ENCODE data around the gene SLC25A11.

The SLC25A11 gene, protein sequence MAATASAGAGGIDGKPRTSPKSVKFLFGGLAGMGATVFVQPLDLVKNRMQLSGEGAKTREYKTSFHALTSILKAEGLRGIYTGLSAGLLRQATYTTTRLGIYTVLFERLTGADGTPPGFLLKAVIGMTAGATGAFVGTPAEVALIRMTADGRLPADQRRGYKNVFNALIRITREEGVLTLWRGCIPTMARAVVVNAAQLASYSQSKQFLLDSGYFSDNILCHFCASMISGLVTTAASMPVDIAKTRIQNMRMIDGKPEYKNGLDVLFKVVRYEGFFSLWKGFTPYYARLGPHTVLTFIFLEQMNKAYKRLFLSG

DNA sequence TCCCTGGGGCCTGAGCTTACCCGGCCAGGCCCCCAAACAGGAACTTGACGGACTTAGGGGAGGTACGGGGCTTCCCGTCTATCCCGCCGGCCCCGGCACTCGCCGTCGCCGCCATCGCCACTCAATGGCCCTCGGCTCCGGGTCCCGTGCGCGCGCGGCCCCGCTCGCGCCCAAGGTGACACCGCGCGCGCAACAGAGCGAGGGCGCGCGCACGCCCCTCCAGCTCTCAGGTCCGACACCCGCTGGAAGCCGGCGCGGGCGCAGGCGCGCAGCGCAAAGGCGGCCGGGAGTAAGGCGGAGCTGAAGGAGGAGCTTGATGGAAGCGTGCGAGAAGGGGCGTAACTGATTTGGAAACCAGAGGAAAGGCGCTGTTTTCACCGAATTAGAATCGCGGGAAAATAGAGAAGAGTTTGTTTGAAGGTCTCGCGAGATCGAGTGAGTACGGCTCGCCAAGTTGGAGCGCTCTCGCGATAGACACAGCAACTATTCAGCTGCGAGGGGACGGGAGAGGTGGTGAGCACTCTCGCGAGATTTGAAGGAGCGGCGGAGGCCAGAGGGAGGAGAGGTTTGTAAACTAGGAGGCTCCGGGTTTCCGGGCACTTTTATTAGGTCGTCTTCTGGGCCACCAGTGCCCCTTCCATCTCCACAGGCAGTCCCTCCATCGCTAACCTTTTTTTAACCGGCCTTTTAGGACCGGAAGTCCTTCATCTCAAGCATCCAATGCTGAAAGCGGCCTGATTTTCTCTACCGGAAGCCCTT, at the start of gene SLC25A11, which contains the start of gene RNF167:
SLC25A11 (minus strand) TSS at position 251 of the 759 bp plus-strand sequence; CDS start at position 115, 136 bp downstream.
RNF167 (plus strand) TSS at position 473 of the 759 bp plus-strand sequence. CDS start 642 bp downstream, outside the sequence.
- Histone ChIP-seq H3K27me3 (ENCODE audit: control insufficient read depth, insufficient read depth, low read length) (no peaks in the 10 kb centered on the region), H3K4me3 (ENCODE audit: low read length) (peak within 1 kb of the TSS; percentile 63), H3K9me3 (ENCODE audit: control insufficient read depth, low read depth, low read length) (no peaks in the 10 kb centered on the region), H3K9ac (ENCODE audit: low read length) (peak within 1 kb of the TSS; percentile 93), H3K4me1 (ENCODE audit: control insufficient read depth, low read depth, low read length) (peaks cover 11% of the 10 kb centered on the region), H3K36me3 (ENCODE audit: control insufficient read depth, low read depth, low read length) (peaks cover 37% of the 10 kb centered on the region), H3K27ac (ENCODE audit: low read length) (peak within 1 kb of the TSS; percentile 70)

DNA sequence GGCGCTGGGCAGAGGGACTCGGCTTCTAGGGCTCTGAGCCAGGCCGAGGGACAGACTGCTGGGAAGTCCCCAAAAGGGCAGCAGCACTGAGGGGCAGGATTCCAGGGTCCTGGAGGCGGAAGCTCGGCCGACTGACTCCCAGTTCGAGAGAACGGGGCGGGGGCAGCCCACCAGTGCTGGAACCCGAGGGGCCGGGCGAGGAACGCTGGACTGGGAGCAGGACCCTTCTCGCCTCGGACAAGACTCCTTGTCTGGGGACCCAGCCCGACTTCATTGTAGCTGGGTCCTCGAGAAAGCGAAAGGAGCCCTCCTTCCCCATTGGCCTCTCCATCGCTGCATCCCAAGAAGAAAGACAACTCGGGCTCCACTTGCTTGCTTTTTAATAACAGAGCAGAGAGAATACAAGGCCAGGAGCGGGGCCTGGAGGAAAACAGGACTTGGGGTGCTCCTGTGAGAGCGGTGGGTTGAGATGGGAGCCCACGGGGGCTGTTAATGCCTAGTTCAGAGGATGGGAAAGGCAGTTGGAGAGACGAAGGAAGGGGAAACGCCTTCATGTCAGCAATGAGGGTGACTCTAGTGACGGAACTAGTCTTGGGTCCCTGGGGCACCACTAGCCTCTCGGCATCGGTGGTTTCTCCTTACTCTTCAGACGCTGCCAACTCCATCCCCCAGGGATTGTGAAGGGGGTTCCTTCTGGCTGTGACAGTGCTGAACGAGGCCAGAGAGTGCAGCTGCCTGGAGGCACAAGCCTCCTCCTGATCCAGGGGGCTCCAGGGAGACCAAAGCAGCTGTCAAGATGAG, 48.1 kb upstream of the SLC25A11 start:
- Histone ChIP-seq H3K36me3 (ENCODE audit: control insufficient read depth, low read depth, low read length) (no peaks in the 10 kb centered on the region), H3K9me3 (ENCODE audit: control insufficient read depth, low read depth, low read length) (no peaks in the 10 kb centered on the region), H3K4me1 (ENCODE audit: control insufficient read depth, low read depth, low read length) (peaks cover 6% of the 10 kb centered on the region), H3K9ac (ENCODE audit: low read length) (no peak overlapping the region), H3K4me3 (ENCODE audit: low read length) (peak overlapping the region; percentile 64), H3K27ac (ENCODE audit: low read length) (no peak overlapping the region), H3K27me3 (ENCODE audit: control insufficient read depth, insufficient read depth, low read length) (peaks cover 30% of the 10 kb centered on the region)

DNA sequence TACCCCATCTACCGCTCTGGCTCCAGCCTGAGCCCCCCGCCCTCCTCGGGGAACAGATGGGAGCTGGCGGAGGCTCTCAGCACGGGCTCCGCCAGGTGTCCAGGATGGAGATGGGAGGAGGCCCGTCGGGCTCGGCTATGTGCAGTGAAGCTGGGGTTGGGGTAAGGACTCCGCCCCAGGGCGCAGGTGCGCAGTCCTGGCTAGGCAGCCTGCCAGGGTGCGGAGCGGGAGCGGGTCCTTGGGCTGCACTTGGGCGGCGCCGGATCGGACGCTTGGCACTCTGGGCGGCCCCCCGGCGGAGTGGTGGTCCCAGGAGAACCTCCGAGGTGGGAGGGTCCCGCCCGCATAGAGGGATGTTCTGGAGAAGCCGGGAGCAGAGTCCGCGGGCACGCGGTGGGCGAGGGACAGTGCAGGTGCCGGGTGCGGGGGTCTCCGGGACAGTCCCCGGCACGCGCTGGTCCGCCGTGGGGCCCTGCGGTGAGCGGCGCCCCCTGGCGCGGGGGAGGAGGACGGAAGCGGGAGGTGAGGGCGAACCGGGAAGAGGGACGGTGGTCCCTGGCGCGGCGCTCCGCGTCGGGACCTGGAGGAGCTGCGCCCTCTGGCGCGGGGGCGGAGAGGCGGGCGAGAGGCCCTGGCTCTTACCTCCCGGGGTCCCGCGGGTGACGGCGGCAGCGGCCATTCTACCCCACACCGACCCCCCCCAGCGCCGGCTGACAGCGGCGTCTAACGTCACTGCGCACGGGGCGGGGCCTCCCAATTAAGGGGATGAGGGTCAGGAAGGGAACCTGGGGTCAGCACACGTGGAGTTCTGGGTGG, 47.3 kb upstream of the SLC25A11 start, which contains the start of gene CAMTA2:
CAMTA2 (minus strand) TSS at position 725 of the 816 bp plus-strand sequence. CDS start 1,453 bp downstream, outside the sequence.
- H3K9ac ChIP-seq (ENCODE audit: low read length), result no peak within 1 kb of the TSS
- peak within 1 kb of the TSS; percentile 64 for H3K4me3 ChIP-seq (ENCODE audit: low read length)
- no peaks in the 10 kb centered on the region for H3K36me3 ChIP-seq (ENCODE audit: control insufficient read depth, low read depth, low read length)
- H3K27ac ChIP-seq (ENCODE audit: low read length), result no peak within 1 kb of the TSS
- peaks cover 34% of the 10 kb centered on the region for H3K27me3 ChIP-seq (ENCODE audit: control insufficient read depth, insufficient read depth, low read length)
- H3K9me3 ChIP-seq (ENCODE audit: control insufficient read depth, low read depth, low read length), result no peaks in the 10 kb centered on the region
- peaks cover 6% of the 10 kb centered on the region for H3K4me1 ChIP-seq (ENCODE audit: control insufficient read depth, low read depth, low read length)

DNA sequence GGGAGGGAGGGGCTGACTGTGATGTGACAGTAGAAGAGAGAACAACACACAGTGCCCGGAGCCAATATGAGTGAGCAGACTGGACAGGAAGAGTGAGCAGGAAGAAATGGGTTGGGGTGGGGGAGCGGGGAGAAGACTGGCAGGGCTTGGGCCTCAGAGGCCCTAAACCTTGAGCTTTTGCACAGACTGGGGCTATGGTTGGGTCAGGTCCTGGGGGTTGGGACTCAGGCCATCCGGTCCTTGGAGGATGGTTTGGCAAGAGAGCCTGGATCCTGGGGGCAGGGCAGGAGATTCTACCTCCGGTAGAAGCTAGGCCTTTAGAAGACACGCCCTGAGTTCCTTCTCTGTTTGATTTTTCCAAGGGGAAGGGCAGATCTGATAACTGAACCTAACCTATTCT, 46.6 kb upstream of the SLC25A11 start:
- no peak overlapping the region for H3K27ac ChIP-seq (ENCODE audit: low read length)
- peaks cover 34% of the 10 kb centered on the region for H3K27me3 ChIP-seq (ENCODE audit: control insufficient read depth, insufficient read depth, low read length)
- no peak overlapping the region for H3K9ac ChIP-seq (ENCODE audit: low read length)
- H3K4me3 ChIP-seq (ENCODE audit: low read length), result peak overlapping the region; percentile 64
- H3K36me3 ChIP-seq (ENCODE audit: control insufficient read depth, low read depth, low read length), result no peaks in the 10 kb centered on the region
- no peaks in the 10 kb centered on the region for H3K9me3 ChIP-seq (ENCODE audit: control insufficient read depth, low read depth, low read length)
- H3K4me1 ChIP-seq (ENCODE audit: control insufficient read depth, low read depth, low read length), result peaks cover 6% of the 10 kb centered on the region

DNA sequence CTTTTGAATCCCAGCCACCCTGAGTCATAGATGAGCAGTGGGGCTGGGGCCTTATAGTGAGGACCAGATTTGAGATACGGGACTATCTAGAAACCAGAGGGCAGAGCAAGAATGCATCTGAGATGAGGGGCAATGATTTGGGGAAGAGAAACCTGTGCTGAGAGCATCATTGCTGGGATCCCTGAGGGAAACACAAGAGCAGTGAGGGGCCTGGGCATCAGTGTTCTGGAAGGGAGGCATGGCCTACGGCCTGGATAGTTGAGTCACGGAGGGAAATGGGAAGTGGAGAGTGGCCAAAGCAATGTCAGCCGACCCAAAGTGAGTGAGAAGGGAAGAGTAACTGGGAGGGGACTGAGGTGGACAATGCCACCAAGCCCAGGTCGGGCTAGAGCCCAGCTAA, 42.5 kb upstream of the SLC25A11 start:
- H3K27ac ChIP-seq (ENCODE audit: low read length), result no peak overlapping the region
- no peak overlapping the region for H3K4me3 ChIP-seq (ENCODE audit: low read length)
- peaks cover 4% of the 10 kb centered on the region for H3K4me1 ChIP-seq (ENCODE audit: control insufficient read depth, low read depth, low read length)
- H3K9ac ChIP-seq (ENCODE audit: low read length), result no peak overlapping the region
- no peaks in the 10 kb centered on the region for H3K9me3 ChIP-seq (ENCODE audit: control insufficient read depth, low read depth, low read length)
- H3K27me3 ChIP-seq (ENCODE audit: control insufficient read depth, insufficient read depth, low read length), result peaks cover 33% of the 10 kb centered on the region
- no peaks in the 10 kb centered on the region for H3K36me3 ChIP-seq (ENCODE audit: control insufficient read depth, low read depth, low read length)

DNA sequence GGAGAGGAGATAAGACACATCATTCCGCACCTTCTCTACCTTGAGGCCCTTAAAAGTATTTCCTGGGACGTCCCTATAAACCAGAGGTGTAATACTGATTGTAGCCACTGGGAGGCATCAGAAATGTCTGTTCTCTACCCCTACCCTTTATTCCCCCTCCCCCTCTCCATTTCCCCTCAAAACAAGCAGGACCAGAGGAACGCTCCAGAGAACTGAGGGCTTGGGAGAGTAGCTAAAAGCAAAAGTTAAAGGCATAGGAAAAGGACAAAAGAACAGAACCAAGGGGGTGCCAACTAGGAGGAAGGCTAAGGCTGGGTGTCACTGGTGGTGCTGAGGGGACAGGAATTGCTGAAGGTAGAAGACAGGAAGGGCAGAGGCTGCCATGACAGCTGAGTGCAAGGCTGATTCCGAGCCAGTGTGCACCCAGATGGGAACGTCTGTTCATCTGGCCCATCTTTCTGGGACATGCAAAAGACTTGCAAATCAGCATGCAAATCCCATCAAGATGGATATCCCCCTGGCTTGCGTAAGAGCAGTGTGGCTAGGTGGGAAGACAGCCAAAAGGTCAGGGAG, 40.9 kb upstream of the SLC25A11 start:
- Histone ChIP-seq H3K27me3 (ENCODE audit: control insufficient read depth, insufficient read depth, low read length) (peaks cover 38% of the 10 kb centered on the region), H3K27ac (ENCODE audit: low read length) (no peak overlapping the region), H3K9me3 (ENCODE audit: control insufficient read depth, low read depth, low read length) (no peaks in the 10 kb centered on the region), H3K4me3 (ENCODE audit: low read length) (no peak overlapping the region), H3K4me1 (ENCODE audit: control insufficient read depth, low read depth, low read length) (peaks cover 4% of the 10 kb centered on the region), H3K9ac (ENCODE audit: low read length) (no peak overlapping the region), H3K36me3 (ENCODE audit: control insufficient read depth, low read depth, low read length) (no peaks in the 10 kb centered on the region)

DNA sequence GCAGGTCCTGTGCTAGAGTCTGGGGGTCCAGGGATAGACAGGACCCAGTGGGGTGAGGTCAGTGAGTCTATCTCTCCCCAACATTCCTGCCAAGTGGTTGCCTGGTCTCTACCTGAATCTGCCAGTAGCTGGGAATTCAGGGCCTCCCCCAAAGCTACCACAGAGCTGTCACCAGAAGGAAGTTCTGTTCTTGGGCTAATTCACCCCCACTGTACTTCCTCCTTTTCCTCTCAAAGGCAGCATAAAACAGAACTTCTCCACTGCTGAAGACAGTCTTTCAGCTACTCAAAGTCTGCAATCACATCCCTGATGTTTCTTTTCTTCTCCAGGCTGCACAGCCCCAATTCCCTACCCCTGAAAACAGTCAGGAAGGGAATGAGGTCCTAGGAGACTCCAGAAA, 38.9 kb upstream of the SLC25A11 start:
- Histone ChIP-seq H3K4me1 (ENCODE audit: control insufficient read depth, low read depth, low read length) (peaks cover 4% of the 10 kb centered on the region), H3K4me3 (ENCODE audit: low read length) (no peak overlapping the region), H3K27ac (ENCODE audit: low read length) (no peak overlapping the region), H3K27me3 (ENCODE audit: control insufficient read depth, insufficient read depth, low read length) (peaks cover 55% of the 10 kb centered on the region), H3K9me3 (ENCODE audit: control insufficient read depth, low read depth, low read length) (no peaks in the 10 kb centered on the region), H3K36me3 (ENCODE audit: control insufficient read depth, low read depth, low read length) (no peaks in the 10 kb centered on the region), H3K9ac (ENCODE audit: low read length) (no peak overlapping the region)

DNA sequence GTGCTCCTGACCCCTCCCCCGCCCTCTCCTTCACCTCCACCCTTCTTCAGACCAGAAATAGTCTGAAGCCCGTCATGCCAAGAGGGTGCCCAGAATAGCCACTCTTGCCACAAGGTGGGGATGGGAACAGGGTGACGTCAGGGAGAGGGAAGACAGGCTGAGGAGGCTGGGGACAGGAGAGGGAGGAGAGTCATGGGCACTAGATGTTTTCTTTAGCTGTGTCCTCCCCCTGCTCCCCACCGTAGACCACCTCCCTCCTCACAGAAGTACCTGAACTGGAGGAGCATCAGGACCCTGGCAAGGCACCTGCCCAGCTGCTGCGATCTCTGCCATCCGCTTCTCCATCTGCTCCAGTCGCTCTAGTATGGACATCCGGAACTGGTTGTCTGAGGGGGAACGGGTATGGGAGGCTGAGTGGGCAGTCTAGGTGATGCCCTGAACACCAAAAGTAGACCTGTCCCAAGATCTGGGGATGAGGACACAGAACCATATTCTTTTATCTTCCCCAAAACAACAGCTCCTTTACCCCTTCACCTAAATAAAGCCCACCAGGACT, 34.3 kb upstream of the SLC25A11 start:
- H3K4me3 ChIP-seq (ENCODE audit: low read length), result no peak overlapping the region
- H3K4me1 ChIP-seq (ENCODE audit: control insufficient read depth, low read depth, low read length), result peaks cover 10% of the 10 kb centered on the region
- no peak overlapping the region for H3K27ac ChIP-seq (ENCODE audit: low read length)
- no peaks in the 10 kb centered on the region for H3K9me3 ChIP-seq (ENCODE audit: control insufficient read depth, low read depth, low read length)
- peaks cover 71% of the 10 kb centered on the region for H3K27me3 ChIP-seq (ENCODE audit: control insufficient read depth, insufficient read depth, low read length)
- H3K9ac ChIP-seq (ENCODE audit: low read length), result no peak overlapping the region
- peaks cover 4% of the 10 kb centered on the region for H3K36me3 ChIP-seq (ENCODE audit: control insufficient read depth, low read depth, low read length)

DNA sequence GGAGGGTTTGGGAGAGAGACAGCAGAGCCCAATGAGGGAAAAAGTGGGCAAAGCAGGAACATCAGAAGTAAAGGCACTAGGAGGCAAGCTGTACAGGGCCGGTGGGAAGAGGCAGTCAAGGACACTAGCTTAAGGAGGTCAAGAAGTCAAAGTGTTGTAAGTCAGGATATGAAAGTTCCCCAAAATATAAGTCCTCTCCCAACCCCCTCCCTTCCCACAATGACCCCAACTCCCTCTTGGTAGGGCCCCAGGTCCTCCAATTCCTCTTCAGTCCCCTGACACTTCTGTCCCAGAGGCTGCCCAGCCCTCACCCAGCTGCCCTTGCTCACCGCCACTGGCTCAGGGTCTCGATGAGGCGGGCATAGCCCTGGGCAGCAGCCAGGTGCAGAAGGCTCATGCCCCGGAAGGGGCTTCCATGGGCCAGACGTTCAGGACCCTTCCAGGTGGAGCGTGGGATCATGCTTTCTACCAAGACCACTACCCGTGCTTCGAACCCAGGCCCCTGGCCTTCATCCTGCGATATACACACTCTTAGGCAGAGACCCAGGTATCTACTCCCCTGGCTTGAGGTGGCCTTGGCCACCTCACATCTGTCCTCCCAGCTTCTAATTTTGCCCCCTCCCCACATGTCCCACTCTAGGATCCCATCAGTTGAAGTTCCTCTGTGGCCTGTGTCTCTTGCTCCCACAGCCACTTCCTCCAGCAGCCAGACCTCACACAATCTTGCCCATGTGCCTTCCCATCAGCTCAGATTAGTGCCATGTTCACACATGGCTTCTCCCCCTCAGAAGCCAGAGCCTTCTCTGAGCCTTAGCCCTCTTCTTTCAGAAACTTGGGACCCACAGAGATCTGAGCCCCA, 33.6 kb upstream of the SLC25A11 start:
- peaks cover 66% of the 10 kb centered on the region for H3K27me3 ChIP-seq (ENCODE audit: control insufficient read depth, insufficient read depth, low read length)
- no peaks in the 10 kb centered on the region for H3K9me3 ChIP-seq (ENCODE audit: control insufficient read depth, low read depth, low read length)
- peaks cover 4% of the 10 kb centered on the region for H3K36me3 ChIP-seq (ENCODE audit: control insufficient read depth, low read depth, low read length)
- no peak overlapping the region for H3K9ac ChIP-seq (ENCODE audit: low read length)
- H3K4me1 ChIP-seq (ENCODE audit: control insufficient read depth, low read depth, low read length), result peaks cover 10% of the 10 kb centered on the region
- H3K27ac ChIP-seq (ENCODE audit: low read length), result no peak overlapping the region
- H3K4me3 ChIP-seq (ENCODE audit: low read length), result no peak overlapping the region

DNA sequence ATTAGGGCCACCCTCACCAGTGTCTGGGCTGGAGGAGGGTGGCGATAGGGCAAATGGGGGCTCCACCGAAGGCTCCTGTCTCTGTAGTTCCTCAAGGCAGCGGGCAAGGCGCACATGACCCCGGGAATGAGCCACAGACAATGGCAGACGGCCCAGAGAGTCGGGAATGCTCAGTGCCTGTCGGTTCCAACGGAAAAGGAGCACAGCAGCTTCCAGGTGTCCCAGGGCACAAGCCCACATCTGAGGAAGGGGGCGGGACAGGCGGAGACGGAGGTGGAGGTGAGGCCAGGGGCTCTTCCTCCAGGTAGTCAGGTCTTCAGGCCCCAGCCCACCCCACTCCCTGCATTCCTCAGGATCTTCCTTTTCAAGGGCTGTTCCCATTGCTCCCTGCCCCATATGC, 32.9 kb upstream of the SLC25A11 start:
- Histone ChIP-seq H3K27ac (ENCODE audit: low read length) (no peak overlapping the region), H3K36me3 (ENCODE audit: control insufficient read depth, low read depth, low read length) (peaks cover 4% of the 10 kb centered on the region), H3K27me3 (ENCODE audit: control insufficient read depth, insufficient read depth, low read length) (peaks cover 59% of the 10 kb centered on the region), H3K4me3 (ENCODE audit: low read length) (no peak overlapping the region), H3K9ac (ENCODE audit: low read length) (no peak overlapping the region), H3K4me1 (ENCODE audit: control insufficient read depth, low read depth, low read length) (peaks cover 10% of the 10 kb centered on the region), H3K9me3 (ENCODE audit: control insufficient read depth, low read depth, low read length) (no peaks in the 10 kb centered on the region)

Measured in iPS-18a (cell line).